GM15510 (cell line): Measurements from ENCODE around the gene CSF2.

Source experiments
- POLR2A ChIP-seq: IDR thresholded peaks from 3 replicates; pipeline ENCODE4 v1.6.1; 2011; ENCODE audit warnings: borderline replicate concordance; ENCODE audit not compliant: insufficient read length; ENCODE audit errors: extremely low read depth

CSF2 gene

DNA sequence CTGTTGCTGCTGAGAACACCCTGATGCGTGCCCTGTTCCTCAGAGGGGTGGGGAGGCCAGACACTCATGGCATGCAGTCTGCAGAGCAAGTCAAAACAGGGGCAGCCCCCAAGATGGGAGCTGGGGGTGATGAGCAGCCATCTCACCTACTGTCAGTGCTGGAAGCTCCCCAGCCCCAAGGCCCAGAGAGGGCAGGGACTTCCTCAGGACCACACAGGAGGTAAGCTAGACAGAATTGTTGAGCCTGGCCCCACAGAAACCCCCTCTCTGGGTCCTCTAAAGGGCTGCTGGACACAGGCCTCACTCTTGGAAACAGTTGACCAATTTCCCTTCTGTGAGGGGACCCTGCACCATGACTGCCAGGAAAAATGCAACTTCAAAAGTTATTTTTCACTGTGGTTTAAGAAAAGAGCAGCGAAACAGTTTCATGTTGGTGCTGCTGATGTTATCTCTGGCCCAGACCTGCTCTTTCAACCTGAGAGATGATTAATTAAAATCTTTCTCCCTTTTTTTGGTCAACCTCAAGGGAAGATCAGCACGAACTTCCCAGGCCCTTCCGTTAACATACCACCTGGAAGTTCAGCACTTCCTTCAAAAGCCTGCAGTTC lies 9.6 kb downstream of the CSF2 start:
- TF ChIP-seq POLR2A = no peak

DNA sequence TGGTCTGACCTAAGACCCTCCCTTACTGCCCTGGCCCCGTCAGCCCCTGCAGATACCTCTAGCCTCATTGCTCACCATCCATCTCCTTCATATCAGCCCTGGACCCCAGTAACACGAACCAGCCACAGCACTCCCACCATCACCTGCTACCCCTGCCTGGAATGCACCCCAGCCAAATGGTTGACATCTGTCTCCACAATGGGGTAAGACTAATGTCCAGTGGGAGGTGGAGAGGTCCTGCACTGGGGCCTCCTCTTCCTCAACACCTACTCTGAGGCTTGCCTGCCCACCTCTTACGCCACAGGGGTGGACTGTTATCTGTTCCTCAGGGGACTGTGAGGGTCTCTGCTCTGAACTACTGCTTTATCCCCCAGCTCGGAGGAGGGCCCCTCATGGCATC lies 12.1 kb downstream of the CSF2 start:
- TF ChIP-seq POLR2A = no peak

DNA sequence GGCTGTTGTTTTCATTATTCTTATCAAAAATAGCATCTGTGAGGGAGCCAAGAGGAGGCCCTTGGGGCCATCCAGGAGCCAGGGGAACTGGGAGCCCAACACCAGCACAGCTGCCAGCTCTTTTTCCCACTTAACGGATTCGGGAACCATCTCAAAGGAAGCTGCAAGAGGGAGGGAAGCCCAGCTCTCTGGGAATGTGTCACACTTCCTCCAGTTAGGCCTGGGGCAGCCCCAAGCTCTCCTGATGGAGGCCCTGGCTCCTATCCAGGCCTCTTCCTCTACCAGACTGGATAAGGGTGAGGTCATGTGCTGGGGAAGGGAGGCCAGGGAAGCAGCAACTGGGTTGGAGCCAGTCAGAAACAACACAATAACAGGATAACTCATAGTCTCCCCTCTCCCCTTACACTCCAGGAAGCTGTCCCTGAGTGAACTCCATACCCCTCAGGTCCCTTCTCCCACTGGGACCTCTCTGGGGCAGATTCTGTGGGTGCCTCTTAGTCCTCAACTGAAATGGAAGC lies 12.7 kb downstream of the CSF2 start:
- TF ChIP-seq POLR2A = no peak

DNA sequence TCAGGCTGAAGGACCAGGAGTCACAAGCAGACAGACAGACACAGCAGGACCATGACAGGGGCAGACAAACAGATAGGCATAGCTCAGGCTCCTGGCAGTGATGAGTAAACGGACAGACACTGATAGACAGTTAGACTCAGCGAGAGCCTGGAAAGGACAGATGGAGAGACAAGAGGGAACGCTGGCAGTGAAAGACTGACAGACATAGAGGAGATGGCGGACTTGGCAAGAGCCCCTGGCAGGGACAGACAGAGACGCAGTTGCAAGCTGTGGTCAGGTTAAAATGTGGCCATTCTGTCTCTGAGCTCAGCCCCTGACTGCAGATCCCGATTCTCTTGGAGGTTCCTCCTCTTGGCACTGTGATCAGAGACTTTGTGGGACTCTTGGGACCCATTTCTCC lies 13.6 kb downstream of the CSF2 start:
- TF ChIP-seq POLR2A = no peak

DNA sequence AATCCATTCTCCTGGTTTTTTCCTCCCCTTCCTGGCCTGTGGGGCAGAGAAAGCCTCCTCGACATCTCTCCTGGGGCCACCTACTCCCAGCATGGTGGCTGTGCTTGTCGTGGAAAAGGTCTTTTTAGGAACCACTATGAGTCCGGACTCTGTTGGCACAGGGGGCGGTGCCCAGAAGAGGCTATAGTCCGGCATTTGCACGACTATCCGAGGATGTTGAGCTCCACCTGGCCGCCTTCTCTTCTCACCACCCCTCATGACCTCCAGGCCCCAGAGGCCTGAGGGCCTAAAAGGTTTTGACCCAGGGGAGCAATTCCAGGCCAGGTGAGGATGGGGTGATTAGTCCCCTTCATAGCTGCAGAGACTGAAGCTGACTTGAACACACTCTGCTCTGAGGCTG lies 14.1 kb downstream of the CSF2 start:
- TF ChIP-seq POLR2A = no peak

DNA sequence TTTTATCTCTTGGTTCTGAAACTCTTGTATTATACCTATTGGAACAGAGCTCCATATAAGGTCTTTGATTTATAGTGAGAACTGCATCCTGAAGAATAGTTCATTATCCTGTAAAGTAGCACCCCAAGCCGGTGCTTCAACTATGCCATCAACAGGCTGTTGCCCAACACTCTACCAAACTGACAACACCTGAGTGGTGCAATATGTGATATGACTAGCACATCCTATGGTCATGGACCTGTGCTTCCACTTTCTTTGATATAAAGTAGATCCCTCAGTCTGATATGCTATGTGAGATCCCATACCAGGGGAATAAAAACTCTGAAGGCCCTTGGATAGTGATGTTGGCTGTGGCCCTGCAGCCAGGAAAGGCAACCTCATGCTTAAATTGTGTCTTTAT lies 15.8 kb downstream of the CSF2 start:
- no peak for TF ChIP-seq POLR2A

DNA sequence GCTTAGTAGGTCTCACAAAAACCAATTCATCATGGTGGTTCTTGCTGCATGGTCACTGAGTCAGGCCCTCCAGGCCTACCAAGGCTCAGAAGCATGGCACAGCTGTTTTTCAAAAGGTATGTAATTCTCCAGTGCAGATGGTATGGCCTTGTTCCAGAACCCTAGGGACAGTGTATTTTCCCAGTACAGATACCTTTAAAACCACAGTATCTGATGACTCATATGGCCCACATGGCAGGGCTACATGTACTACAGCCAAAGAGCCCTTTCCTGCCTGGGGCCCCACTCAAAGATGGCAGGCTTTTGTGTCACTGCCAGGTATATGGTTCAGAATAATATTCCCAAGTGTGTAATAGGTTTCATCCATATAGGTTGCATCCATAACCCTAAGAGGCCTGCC lies 16.5 kb downstream of the CSF2 start:
- no peak for TF ChIP-seq POLR2A

DNA sequence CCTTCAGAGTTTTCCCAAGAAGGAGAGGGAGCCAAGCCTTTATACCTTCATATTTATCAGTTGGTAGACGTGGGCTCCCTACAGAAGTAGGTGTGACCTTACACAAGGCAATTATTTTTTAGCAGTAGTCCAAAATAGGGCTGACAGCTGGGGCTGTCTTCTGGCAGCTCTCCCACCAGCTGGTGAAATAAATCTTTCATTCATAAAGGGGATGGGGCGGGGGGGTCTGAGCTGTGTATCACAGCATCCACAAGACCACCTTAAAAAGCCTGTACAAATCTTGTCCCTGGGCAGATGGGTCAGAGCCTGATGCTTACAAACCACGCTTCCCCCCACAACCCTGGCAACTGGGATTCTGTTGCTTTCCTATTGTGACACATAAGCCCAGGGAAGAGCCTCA lies 19.7 kb downstream of the CSF2 start:
- no peak for TF ChIP-seq POLR2A

DNA sequence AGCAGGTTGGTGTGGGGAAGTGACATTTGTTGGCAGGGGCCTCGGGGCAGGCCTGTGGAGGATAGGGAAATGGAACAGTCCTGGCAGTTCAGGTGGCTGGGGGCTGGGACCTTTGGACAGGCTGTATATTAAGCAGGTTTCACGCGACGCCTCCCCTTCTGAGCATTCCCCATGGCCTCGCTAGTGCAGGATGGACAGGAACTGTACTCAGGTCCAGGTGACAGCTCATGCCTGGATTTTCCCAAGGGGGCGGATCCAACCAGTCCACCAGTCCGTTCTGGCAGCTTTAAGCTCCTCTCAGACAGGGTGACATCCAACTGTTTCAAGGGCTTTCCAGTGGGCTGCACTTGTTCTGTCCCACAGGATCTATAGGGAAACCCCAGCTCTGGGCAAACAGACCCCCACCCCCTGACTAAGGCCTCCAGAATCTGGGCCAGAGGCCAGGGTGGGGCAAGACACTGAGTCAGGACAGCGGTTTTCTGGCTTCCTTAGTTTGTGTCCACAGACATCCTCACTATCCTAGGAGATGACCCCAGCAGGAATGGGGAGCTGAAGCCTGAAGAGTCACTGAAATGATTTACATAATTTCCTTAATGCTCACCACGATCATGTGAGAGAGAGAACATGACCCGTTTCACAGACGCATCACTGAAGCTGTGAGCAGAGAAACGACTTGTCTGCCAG lies 20.9 kb downstream of the CSF2 start:
- TF ChIP-seq POLR2A = no peak

DNA sequence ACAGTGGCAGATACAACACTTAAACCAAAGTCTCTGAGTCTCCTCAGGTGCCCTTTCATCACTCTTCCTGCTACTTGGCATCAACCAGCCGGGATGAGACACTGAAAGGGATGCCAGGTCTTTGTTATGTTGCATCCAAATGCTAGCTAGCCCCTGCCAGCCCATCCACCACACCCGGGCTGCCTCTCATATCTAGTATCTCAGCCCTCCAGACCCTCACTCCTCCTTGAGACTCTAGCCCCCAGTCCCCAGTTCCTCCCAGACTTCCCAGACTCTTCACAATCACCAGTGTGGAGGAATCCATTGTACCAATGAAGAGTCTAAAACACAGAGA lies 21.5 kb downstream of the CSF2 start:
- TF ChIP-seq POLR2A = no peak

DNA sequence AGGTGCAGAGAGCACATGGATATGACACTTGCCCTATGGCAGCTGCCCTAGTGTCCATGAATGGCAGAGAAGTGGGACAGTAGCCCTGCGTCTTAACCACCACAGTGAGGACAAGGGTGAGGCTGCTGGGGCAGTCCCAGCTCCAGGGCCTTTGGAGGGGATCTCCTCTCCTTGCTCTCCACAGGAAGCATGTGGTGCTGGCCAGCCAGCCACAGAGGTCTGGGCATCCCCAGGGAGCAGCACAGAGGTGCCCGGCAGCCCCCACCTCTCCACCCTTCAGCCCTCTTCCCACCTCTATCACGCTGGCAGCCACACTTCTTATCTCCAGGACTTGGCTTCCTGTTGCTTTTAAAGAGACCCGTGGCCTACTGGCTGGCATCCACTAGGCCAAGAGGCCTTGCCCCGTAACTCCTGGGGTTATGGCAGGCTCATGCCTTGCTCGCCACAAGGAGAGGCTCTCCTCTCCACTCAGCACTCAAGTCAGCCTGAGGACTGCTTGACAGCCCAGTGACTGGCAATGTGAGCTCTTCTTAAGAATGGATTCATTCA lies 21.9 kb downstream of the CSF2 start:
- no peak for TF ChIP-seq POLR2A

DNA sequence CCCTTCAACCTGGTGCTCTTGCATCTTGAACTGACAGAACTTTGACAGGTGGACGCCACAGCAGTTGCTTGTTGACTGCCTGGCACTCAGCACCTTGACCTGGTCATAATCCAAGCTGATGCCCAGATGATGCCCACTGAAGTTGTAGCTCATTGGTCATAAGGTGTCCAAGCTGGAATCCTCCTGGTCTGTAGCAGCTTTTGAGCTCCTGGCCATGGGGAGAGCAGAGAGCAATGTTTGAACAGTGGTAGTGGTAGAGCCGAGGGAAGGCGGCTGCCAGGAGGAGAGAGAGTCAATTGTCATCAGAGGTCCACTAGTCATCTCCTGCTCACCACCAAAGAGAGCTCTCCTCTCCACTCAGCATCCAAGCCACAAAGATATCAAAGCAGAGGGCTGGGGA lies 23.3 kb downstream of the CSF2 start:
- TF ChIP-seq POLR2A = no peak

DNA sequence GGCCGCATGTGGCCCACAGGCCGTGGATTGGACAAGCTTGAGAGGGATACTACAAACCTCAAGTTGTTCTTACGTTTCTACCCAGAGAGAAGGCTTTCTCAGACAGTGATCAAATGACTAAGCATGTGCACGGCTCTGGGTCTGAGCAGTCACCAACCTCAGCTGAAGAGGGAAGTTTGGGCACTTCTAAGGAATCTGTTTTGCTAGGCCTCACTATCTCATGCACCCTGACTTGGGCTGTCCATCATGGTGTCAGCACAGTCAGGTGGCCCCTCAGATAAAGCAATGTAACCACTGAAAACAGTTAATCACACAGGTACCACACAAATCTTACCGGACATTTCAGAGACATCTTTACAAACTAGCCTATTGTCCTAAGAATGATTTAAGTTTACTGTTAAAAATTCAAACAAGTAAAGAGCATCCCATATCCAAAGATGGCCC lies 24.6 kb downstream of the CSF2 start:
- TF ChIP-seq POLR2A = no peak

DNA sequence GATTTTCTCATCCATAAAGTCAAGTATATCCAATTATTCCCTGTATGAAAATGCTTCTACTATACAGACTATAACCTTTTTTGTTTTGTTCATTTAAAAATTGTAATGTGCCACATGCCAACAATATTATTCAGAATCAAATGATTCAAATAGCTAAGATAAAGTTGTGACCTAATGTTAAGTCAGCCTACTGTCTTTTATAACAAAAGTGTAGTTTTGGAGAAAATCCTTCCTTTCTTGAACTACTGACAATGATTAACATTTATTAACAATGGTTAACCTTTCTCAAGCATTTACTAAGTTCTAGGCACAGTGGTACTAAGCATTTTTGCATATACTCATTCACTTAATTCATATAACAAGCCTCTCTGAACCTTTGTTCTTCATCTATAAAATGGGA lies 25.0 kb downstream of the CSF2 start:
- no peak for TF ChIP-seq POLR2A

DNA sequence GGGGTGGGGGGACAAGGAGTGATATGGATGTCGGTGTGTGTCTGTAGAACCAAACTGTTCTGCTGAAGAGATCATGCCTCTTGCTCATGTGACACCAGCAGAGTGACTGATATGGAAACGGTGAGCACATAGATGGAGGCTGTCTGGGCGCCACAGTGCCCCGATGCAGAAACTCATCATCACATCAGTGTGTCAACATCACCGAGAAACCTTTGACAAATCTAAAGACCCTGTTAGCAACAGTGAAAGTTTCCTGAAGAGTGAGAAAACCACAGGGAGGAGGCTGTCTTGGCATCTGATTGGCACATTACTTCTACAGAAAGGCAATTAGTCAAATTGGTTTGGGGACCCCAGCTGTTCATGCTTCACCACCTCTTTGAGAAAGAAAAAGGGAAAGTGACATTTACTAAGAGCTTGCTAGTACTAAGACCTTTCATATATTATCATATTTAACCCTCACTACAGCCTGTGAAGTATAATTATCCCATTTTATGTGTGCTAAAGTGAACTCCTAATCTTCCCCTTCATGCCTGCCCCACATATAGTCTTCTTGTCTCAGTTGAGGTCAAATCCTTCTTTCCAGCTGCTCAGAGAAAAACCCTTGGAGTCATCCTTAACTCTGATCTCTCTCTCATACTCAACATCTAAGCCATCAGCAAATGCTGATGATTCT lies 25.6 kb downstream of the CSF2 start:
- TF ChIP-seq POLR2A = no peak

DNA sequence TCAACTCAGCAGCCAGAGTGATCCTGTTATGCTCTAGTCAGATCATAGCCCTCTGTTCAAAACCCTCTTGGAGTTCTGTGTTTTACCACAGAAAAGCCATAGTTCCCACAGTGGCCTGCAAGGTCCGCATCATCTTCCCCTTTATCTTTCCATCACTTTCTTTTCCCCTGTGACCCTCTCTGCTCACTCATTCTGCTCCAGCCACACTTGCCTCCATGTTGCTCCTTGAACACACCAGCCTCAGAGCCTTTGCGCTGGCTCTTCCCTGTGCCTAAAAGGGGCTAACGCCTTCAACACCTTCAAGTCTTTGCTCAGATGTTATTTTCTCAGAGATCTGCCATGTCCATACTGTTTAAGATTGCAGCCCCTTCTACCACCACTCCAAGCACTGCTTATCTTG lies 26.3 kb downstream of the CSF2 start:
- no peak for TF ChIP-seq POLR2A
